Endothelial cell of coronary artery (primary cell): ENCODE results near the gene ATP2C1. TPM values are rescaled to one million over a fixed set of nuclear protein-coding genes. Genes with fewer than 3 reads are reported as not detected.

ENCODE experiments used
- total RNA-seq: library from RNA; depleted of rRNA; stranded (reverse); fragments of >200 nt; gene quantifications from 2 replicates; pipeline ENCODE4 v1.2.3, GENCODE V29; 2014

ATP2C1 gene, protein sequence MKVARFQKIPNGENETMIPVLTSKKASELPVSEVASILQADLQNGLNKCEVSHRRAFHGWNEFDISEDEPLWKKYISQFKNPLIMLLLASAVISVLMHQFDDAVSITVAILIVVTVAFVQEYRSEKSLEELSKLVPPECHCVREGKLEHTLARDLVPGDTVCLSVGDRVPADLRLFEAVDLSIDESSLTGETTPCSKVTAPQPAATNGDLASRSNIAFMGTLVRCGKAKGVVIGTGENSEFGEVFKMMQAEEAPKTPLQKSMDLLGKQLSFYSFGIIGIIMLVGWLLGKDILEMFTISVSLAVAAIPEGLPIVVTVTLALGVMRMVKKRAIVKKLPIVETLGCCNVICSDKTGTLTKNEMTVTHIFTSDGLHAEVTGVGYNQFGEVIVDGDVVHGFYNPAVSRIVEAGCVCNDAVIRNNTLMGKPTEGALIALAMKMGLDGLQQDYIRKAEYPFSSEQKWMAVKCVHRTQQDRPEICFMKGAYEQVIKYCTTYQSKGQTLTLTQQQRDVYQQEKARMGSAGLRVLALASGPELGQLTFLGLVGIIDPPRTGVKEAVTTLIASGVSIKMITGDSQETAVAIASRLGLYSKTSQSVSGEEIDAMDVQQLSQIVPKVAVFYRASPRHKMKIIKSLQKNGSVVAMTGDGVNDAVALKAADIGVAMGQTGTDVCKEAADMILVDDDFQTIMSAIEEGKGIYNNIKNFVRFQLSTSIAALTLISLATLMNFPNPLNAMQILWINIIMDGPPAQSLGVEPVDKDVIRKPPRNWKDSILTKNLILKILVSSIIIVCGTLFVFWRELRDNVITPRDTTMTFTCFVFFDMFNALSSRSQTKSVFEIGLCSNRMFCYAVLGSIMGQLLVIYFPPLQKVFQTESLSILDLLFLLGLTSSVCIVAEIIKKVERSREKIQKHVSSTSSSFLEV
- total RNA-seq: 117 and 224 TPM in 2 replicates

DNA sequence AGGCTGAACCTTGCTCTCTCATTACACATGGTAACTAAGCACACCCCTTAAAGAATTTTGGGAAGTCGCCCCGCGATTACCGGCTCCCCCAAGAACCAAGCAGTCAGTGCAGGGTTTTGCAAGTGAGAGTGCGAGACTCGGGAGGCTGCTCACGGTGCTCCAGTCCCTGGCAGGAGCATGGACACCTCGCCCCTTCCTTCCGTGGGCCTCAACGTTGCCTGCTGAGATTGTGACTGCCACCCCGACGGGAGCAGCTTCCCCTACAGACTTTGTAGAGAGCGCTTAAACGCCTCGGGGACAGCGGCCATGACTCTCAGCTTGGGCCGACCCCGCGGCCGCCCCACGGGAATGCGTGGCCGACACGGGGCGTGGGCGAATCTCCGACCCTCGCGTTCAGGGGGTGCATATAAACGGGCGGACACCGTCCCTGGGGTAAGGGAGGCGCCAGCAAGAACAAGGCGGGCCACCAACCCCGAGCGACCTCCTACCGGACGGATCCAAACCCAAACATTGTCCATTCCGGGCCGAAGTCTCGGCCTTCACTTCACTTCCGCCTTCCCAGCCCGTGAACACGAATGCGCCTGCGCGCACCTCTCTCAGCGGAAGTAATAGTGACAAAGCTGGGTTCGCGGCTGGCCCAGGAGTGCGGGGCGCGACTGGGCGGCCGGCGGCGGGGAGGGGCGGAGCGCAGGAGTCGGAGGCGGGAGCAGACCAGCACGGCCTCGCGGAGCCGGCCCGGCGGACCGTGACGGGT is at the start of gene ATP2C1:
Gene ATP2C1, plus strand, starts transcription at position 709 of the 754 bp plus-strand sequence. CDS start 686 bp downstream, outside the sequence.

GRCh38 chr3:131026321-131027151 is 132.7 kb downstream of the ATP2C1 start, which contains the start of the genes ASTE1 and NEK11:
ASTE1 (minus strand) TSS chr3:131026825; CDS start chr3:131025306, 1,519 bp downstream.
NEK11 (plus strand) TSS chr3:131026877; CDS start chr3:131029709, 2,832 bp downstream.

Other genes with a start within 250 kb of the ATP2C1 start
- gene PIK3R4, start 147.3 kb upstream of the ATP2C1 start, total RNA-seq: 30.3 and 30.4 TPM in 2 replicates
- 4.7 and 4.9 TPM in 2 replicates for gene ASTE1, start 132.7 kb downstream of the ATP2C1 start, total RNA-seq
- gene NEK11, start 132.8 kb downstream of the ATP2C1 start, total RNA-seq: 3.0 TPM in 2 replicates